Subcutaneous abdominal adipose tissue (tissue), 5 donors: ENCODE data around the gene HOOK2.

Source experiments
- H3K27ac ChIP-seq: one replicate; pipeline ENCODE4 v1.7.0; 2013; ENCODE audit warnings: low read depth, mild to moderate bottlenecking, inconsistent platforms, low read length, moderate library complexity
- H3K27me3 ChIP-seq, 5 donors: one replicate each; pipeline ENCODE4 v1.7.0; 2013; ENCODE audit warnings: low read length in 5 of 5, inconsistent platforms in 1 of 5; ENCODE audit not compliant: control insufficient read depth in 5 of 5, insufficient read depth in 4 of 5
- H3K36me3 ChIP-seq, 5 donors: one replicate each; pipeline ENCODE4 v1.7.0; 2013; ENCODE audit warnings: low read length in 5 of 5; ENCODE audit not compliant: control insufficient read depth in 5 of 5, insufficient read depth in 5 of 5
- H3K4me1 ChIP-seq, 5 donors: one replicate each; pipeline ENCODE4 v1.7.0; 2013; ENCODE audit warnings: low read length in 5 of 5, mild to moderate bottlenecking in 3 of 5, moderate library complexity in 1 of 5; ENCODE audit not compliant: control insufficient read depth in 5 of 5, insufficient read depth in 5 of 5
- H3K4me3 ChIP-seq, 5 donors: one replicate each; pipeline ENCODE4 v1.7.0; 2013; ENCODE audit warnings: low read length in 5 of 5, low read depth in 1 of 5
- H3K9ac ChIP-seq, 5 donors: one replicate each; pipeline ENCODE4 v1.7.0; 2013; ENCODE audit warnings: low read length in 5 of 5, mild to moderate bottlenecking in 4 of 5, moderate library complexity in 3 of 5
- H3K9me3 ChIP-seq, 5 donors: one replicate each; pipeline ENCODE4 v1.7.0; 2013; ENCODE audit warnings: low read length in 5 of 5; ENCODE audit not compliant: control insufficient read depth in 5 of 5
- donor health status: healthy.
- donor health status: healthy.
- donor health status: healthy.
- donor health status: healthy.
- donor health status: healthy.

Gene HOOK2

GRCh38 chr19:12783849-12784393 is 8.6 kb upstream of the HOOK2 start:
- peak overlapping the region; percentile 47 to 85 (median 64) for H3K9ac ChIP-seq
- peak overlapping the region in 3 of 5 donors; percentile 32 to 59 (median 54) for H3K4me3 ChIP-seq
- no peaks in the 10 kb centered on the region for H3K27me3 ChIP-seq
- H3K4me1 ChIP-seq: peaks cover 22 to 84% (median 64%) of the 10 kb centered on the region in 5 donors
- H3K27ac ChIP-seq: peak overlapping the region; percentile 100
- no peaks in the 10 kb centered on the region for H3K9me3 ChIP-seq
- no peaks in the 10 kb centered on the region for H3K36me3 ChIP-seq

- Histone ChIP-seq H3K27ac (peak overlapping the region; percentile 100), H3K9me3 (no peaks in the 10 kb centered on the region), H3K36me3 (no peaks in the 10 kb centered on the region), H3K4me3 (peak overlapping the region in 3 of 5 donors; percentile 32 to 70 (median 62)), H3K4me1 (peaks cover 19 to 84% (median 64%) of the 10 kb centered on the region in 5 donors), H3K27me3 (no peaks in the 10 kb centered on the region), H3K9ac (peak overlapping the region; percentile 47 to 85 (median 64))
Observed at GRCh38 chr19:12783291-12783848, 8.0 kb upstream of the HOOK2 start.

GRCh38 chr19:12782424-12783290 is 7.3 kb upstream of the HOOK2 start:
- peak overlapping the region; percentile 100 for H3K27ac ChIP-seq
- no peaks in the 10 kb centered on the region for H3K9me3 ChIP-seq
- H3K4me3 ChIP-seq: peak overlapping the region; percentile 53 to 88 (median 64)
- no peaks in the 10 kb centered on the region for H3K36me3 ChIP-seq
- peaks cover 21 to 84% (median 65%) of the 10 kb centered on the region in 5 donors for H3K4me1 ChIP-seq
- peaks cover 0 to 3% (median 0%) of the 10 kb centered on the region in 5 donors for H3K27me3 ChIP-seq
- H3K9ac ChIP-seq: peak overlapping the region; percentile 6 to 82 (median 72)

- Histone ChIP-seq H3K9ac (peak overlapping the region; percentile 6 to 82 (median 72)), H3K4me3 (peak overlapping the region; percentile 53 to 88 (median 64)), H3K4me1 (peaks cover 21 to 84% (median 68%) of the 10 kb centered on the region in 5 donors), H3K27ac (peak overlapping the region; percentile 100), H3K27me3 (peaks cover 0 to 3% (median 0%) of the 10 kb centered on the region in 5 donors), H3K36me3 (no peaks in the 10 kb centered on the region), H3K9me3 (no peaks in the 10 kb centered on the region)
Observed at GRCh38 chr19:12782174-12782423, 6.7 kb upstream of the HOOK2 start.

GRCh38 chr19:12779162-12779993 is 4.0 kb upstream of the HOOK2 start:
- Histone ChIP-seq H3K36me3 (no peaks in the 10 kb centered on the region), H3K4me3 (peak overlapping the region in 3 of 5 donors; percentile 66 to 80 (median 67)), H3K9me3 (no peaks in the 10 kb centered on the region), H3K9ac (peak overlapping the region in 4 of 5 donors; percentile 81 to 91 (median 82)), H3K4me1 (peaks cover 12 to 70% (median 50%) of the 10 kb centered on the region in 5 donors), H3K27ac (peak overlapping the region; percentile 98), H3K27me3 (peaks cover 0 to 3% (median 0%) of the 10 kb centered on the region in 5 donors)

- Histone ChIP-seq H3K4me1 (peaks cover 9 to 71% (median 46%) of the 10 kb centered on the region in 5 donors), H3K9me3 (no peaks in the 10 kb centered on the region), H3K4me3 (peak overlapping the region; percentile 66 to 85 (median 70))
Observed at GRCh38 chr19:12778905-12779161, 3.5 kb upstream of the HOOK2 start.

GRCh38 chr19:12778017-12778904 is 2.9 kb upstream of the HOOK2 start:
- H3K36me3 ChIP-seq: no peaks in the 10 kb centered on the region
- peak overlapping the region; percentile 98 for H3K27ac ChIP-seq
- H3K9me3 ChIP-seq: no peaks in the 10 kb centered on the region
- H3K9ac ChIP-seq: peak overlapping the region; percentile 77 to 91 (median 82)
- peak overlapping the region; percentile 66 to 85 (median 70) for H3K4me3 ChIP-seq
- H3K4me1 ChIP-seq: peaks cover 7 to 71% (median 44%) of the 10 kb centered on the region in 5 donors
- H3K27me3 ChIP-seq: peaks cover 0 to 3% (median 0%) of the 10 kb centered on the region in 5 donors

More at GRCh38 chr19:12778905-12779161, 3.5 kb upstream of the HOOK2 start:
- Histone ChIP-seq H3K27me3 (peaks cover 0 to 3% (median 0%) of the 10 kb centered on the region in 5 donors), H3K36me3 (no peaks in the 10 kb centered on the region), H3K9ac (peak overlapping the region; percentile 77 to 91 (median 82)), H3K27ac (peak overlapping the region; percentile 98)

- Histone ChIP-seq H3K4me3 (peak overlapping the region; percentile 66 to 81 (median 70)), H3K9ac (peak overlapping the region in 4 of 5 donors; percentile 81 to 91 (median 82)), H3K27ac (peak overlapping the region; percentile 98), H3K4me1 (peaks cover 7 to 72% (median 52%) of the 10 kb centered on the region in 5 donors), H3K9me3 (no peaks in the 10 kb centered on the region), H3K27me3 (peaks cover 0 to 3% (median 0%) of the 10 kb centered on the region in 5 donors), H3K36me3 (no peaks in the 10 kb centered on the region)
Observed at GRCh38 chr19:12777217-12778016, 2.1 kb upstream of the HOOK2 start.
